H1 (cell line): ENCODE data around the gene ABCC4.

Experiments used
- CTCF ChIP-seq, 3 experiments: IDR thresholded peaks; 1 replicate in 2 of 3; 2 replicates in 1 of 3; pipeline versions ENCODE4 v1.5.1 to v1.6.1; 2011; ENCODE audit warnings: low read length in 3 of 3, mild to moderate bottlenecking in 3 of 3, inconsistent platforms in 2 of 3, low read depth in 1 of 3, moderate library complexity in 1 of 3; ENCODE audit not compliant: insufficient read depth in 1 of 3; ENCODE audit errors: control extremely low read depth in 1 of 3
- JUN ChIP-seq: IDR thresholded peaks from 2 replicates; pipeline ENCODE4 v1.6.1; 2011; ENCODE audit warnings: low read depth, mild to moderate bottlenecking, improper control_type of control experiment, low read length

- TF ChIP-seq CTCF (IDR thresholded peaks at IDR 0.05; ENCODE audit: control extremely low read depth in 1 of 3, insufficient read depth in 1 of 3, low read depth in 1 of 3, low read length in 3 of 3) (no peak), JUN (no peak)
These were observed 115.4 kb downstream of the ABCC4 start for GRCh38 chr13:95185851-95186250.
